Measurements from ENCODE around the gene SOCS2.
"Not testable (repeated sequence)": the region's sequence is repeated elsewhere in the genome, so short reads cannot be mapped to it uniquely, and the experiment has no call there.

Gene SOCS2

GRCh38 chr12:93550748-93551611 is 21.5 kb upstream of the SOCS2 start:
- Mint-ChIP-seq H3K36me3 (peaks cover 2% of the 10 kb centered on the region), H3K4me3 (no peak overlapping the region), H3K27ac (no peak overlapping the region), H3K27me3 (peaks cover 6% of the 10 kb centered on the region), H3K4me1 (peaks cover 3% of the 10 kb centered on the region), H3K9me3 (no peaks in the 10 kb centered on the region)
- no peak for ATAC-seq (ENCODE audit: low read depth)
- DNase-seq (ENCODE audit: low spot score in 2 of 2): peak in 1 of 2 donors; percentile 1

GRCh38 chr12:93552427-93552826 is 20.0 kb upstream of the SOCS2 start:
- no peaks in the 10 kb centered on the region for H3K9me3 Mint-ChIP-seq
- peaks cover 3% of the 10 kb centered on the region for H3K4me1 Mint-ChIP-seq
- H3K36me3 Mint-ChIP-seq: peaks cover 2% of the 10 kb centered on the region
- H3K4me3 Mint-ChIP-seq: no peak overlapping the region
- ATAC-seq (ENCODE audit: low read depth): no peak
- H3K27ac Mint-ChIP-seq: no peak overlapping the region
- DNase-seq (ENCODE audit: low spot score in 2 of 2): no peak
- peaks cover 6% of the 10 kb centered on the region for H3K27me3 Mint-ChIP-seq

GRCh38 chr12:93557879-93558278 is 14.6 kb upstream of the SOCS2 start:
- not testable (repeated sequence) for H3K4me3 Mint-ChIP-seq; ATAC-seq (ENCODE audit: low read depth); H3K27ac Mint-ChIP-seq; H3K4me1 Mint-ChIP-seq; H3K27me3 Mint-ChIP-seq; H3K36me3 Mint-ChIP-seq; DNase-seq (ENCODE audit: low spot score in 2 of 2)
- H3K9me3 Mint-ChIP-seq: peaks cover 15% of the 10 kb centered on the region

GRCh38 chr12:93558685-93559084 is 13.8 kb upstream of the SOCS2 start:
- H3K27ac Mint-ChIP-seq; ATAC-seq (ENCODE audit: low read depth); DNase-seq (ENCODE audit: low spot score in 2 of 2); H3K36me3 Mint-ChIP-seq; H3K27me3 Mint-ChIP-seq; H3K4me3 Mint-ChIP-seq; H3K4me1 Mint-ChIP-seq: not testable (repeated sequence)
- H3K9me3 Mint-ChIP-seq: peaks cover 15% of the 10 kb centered on the region

GRCh38 chr12:93563807-93564538 is 8.5 kb upstream of the SOCS2 start:
- no peak overlapping the region for H3K4me3 Mint-ChIP-seq
- no peak overlapping the region for H3K27ac Mint-ChIP-seq
- peaks cover under 1% of the 10 kb centered on the region for H3K36me3 Mint-ChIP-seq
- H3K4me1 Mint-ChIP-seq: peaks cover 2% of the 10 kb centered on the region
- H3K9me3 Mint-ChIP-seq: peaks cover 6% of the 10 kb centered on the region
- ATAC-seq (ENCODE audit: low read depth) (peak; percentile 27), DNase-seq (ENCODE audit: low spot score in 2 of 2) (no peak)
- H3K27me3 Mint-ChIP-seq: peaks cover 4% of the 10 kb centered on the region

GRCh38 chr12:93565760-93566159 is 6.7 kb upstream of the SOCS2 start:
- peaks cover 4% of the 10 kb centered on the region for H3K27me3 Mint-ChIP-seq
- H3K4me3 Mint-ChIP-seq: no peak overlapping the region
- H3K27ac Mint-ChIP-seq: no peak overlapping the region
- no peaks in the 10 kb centered on the region for H3K36me3 Mint-ChIP-seq
- ATAC-seq (ENCODE audit: low read depth) (no peak), DNase-seq (ENCODE audit: low spot score in 2 of 2) (no peak)
- H3K4me1 Mint-ChIP-seq: peaks cover 2% of the 10 kb centered on the region
- peaks cover 2% of the 10 kb centered on the region for H3K9me3 Mint-ChIP-seq

GRCh38 chr12:93567174-93567573 is 5.3 kb upstream of the SOCS2 start:
- H3K4me3 Mint-ChIP-seq: no peak overlapping the region
- H3K4me1 Mint-ChIP-seq: peaks cover 3% of the 10 kb centered on the region
- no peak overlapping the region for H3K27ac Mint-ChIP-seq
- no peaks in the 10 kb centered on the region for H3K36me3 Mint-ChIP-seq
- no peak for ATAC-seq (ENCODE audit: low read depth)
- no peak for DNase-seq (ENCODE audit: low spot score in 2 of 2)
- H3K9me3 Mint-ChIP-seq: no peaks in the 10 kb centered on the region
- H3K27me3 Mint-ChIP-seq: peaks cover 5% of the 10 kb centered on the region

GRCh38 chr12:93568091-93568490 is 4.4 kb upstream of the SOCS2 start:
- H3K4me3 Mint-ChIP-seq: peak overlapping the region; percentile 25
- no peak for ATAC-seq (ENCODE audit: low read depth)
- peaks cover 12% of the 10 kb centered on the region for H3K4me1 Mint-ChIP-seq
- no peaks in the 10 kb centered on the region for H3K36me3 Mint-ChIP-seq
- peaks cover 13% of the 10 kb centered on the region for H3K27me3 Mint-ChIP-seq
- no peak overlapping the region for H3K27ac Mint-ChIP-seq
- no peaks in the 10 kb centered on the region for H3K9me3 Mint-ChIP-seq
- no peak for DNase-seq (ENCODE audit: low spot score in 2 of 2)

GRCh38 chr12:93569301-93569655 is 3.2 kb upstream of the SOCS2 start:
- no peaks in the 10 kb centered on the region for H3K9me3 Mint-ChIP-seq
- H3K27me3 Mint-ChIP-seq: peaks cover 16% of the 10 kb centered on the region
- DNase-seq (ENCODE audit: low spot score in 2 of 2) (no peak), ATAC-seq (ENCODE audit: low read depth) (peak; percentile 12)
- peaks cover 17% of the 10 kb centered on the region for H3K4me1 Mint-ChIP-seq
- no peak overlapping the region for H3K27ac Mint-ChIP-seq
- peak overlapping the region; percentile 86 for H3K4me3 Mint-ChIP-seq
- no peaks in the 10 kb centered on the region for H3K36me3 Mint-ChIP-seq

- H3K4me1 Mint-ChIP-seq: peaks cover 16% of the 10 kb centered on the region
- ATAC-seq (ENCODE audit: low read depth) (peak; percentile 48), DNase-seq (ENCODE audit: low spot score in 2 of 2) (peak; percentile 49 to 64)
- H3K27ac Mint-ChIP-seq: no peak overlapping the region
- H3K9me3 Mint-ChIP-seq: no peaks in the 10 kb centered on the region
- H3K27me3 Mint-ChIP-seq: peaks cover 18% of the 10 kb centered on the region
- H3K36me3 Mint-ChIP-seq: peaks cover under 1% of the 10 kb centered on the region
- H3K4me3 Mint-ChIP-seq: peak overlapping the region; percentile 86
Measured at GRCh38 chr12:93569656-93570551, 2.6 kb upstream of the SOCS2 start.

- Mint-ChIP-seq H3K36me3 (peaks cover 1% of the 10 kb centered on the region), H3K27me3 (peaks cover 18% of the 10 kb centered on the region), H3K27ac (no peak overlapping the region), H3K4me3 (peak overlapping the region; percentile 86), H3K4me1 (peaks cover 16% of the 10 kb centered on the region), H3K9me3 (no peaks in the 10 kb centered on the region)
- DNase-seq (ENCODE audit: low spot score in 2 of 2) (peak; percentile 33 to 64), ATAC-seq (ENCODE audit: low read depth) (peak; percentile 58)
Measured at GRCh38 chr12:93570552-93571364, 1.7 kb upstream of the SOCS2 start.

- ATAC-seq (ENCODE audit: low read depth) (peak; percentile 14), DNase-seq (ENCODE audit: low spot score in 2 of 2) (peak; percentile 29 to 55)
- Mint-ChIP-seq H3K4me1 (peaks cover 16% of the 10 kb centered on the region), H3K9me3 (no peaks in the 10 kb centered on the region), H3K27me3 (peaks cover 18% of the 10 kb centered on the region), H3K4me3 (peak overlapping the region; percentile 86), H3K27ac (no peak overlapping the region), H3K36me3 (peaks cover 1% of the 10 kb centered on the region)
Measured at GRCh38 chr12:93571365-93571924, 1.0 kb upstream of the SOCS2 start.
